ENCODE data around the gene ADAM12.

DNA sequence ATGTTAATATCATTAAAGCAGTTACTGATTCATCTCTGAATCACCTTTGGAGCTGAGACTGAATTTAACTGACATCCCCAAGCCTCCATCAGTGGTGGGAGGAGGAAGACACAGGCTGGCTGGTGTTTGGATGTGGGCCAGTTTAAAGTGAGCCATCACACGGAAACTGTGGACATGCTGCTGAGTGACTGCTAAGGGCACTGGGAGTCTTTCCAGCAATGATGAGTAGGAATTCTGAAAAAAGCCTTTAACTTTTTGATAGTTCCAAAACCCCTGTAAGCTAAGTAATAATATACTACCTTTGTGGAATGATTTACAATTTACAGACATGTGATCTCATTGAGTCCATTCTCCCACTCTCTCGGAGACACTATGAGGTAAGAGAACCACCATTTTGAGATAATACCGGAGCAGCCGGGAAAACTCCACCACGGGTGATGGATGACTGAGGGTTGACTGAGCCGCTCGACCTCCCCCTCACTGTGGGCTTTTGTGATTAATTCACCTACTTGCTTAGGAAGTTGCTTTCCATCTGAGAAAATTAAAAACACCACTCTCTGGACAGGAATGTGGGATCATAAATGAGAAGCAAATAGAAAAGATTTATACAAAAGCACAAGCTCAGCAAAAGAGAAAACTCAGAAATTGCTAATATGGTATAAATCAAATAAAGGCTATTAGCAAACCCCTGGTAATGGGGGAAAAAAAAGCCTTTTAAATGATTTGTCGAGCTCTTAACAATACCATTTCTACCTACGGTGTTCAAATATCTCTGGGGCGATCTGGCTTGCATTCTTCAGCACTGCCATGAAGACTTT, 297.2 kb downstream of the ADAM12 start:
- no peak for TF ChIP-seq CTCF (IDR thresholded peaks at IDR 0.05)
- TF ChIP-seq POLR2A (IDR thresholded peaks at IDR 0.05) = no peak

Data from adrenal gland (tissue), 5 donors.